HL-60/S4 (cell line): ENCODE results near the gene OPA3.

ENCODE experiments used
- in situ Hi-C: fragments of 300-500 bp; cut with MboI; formaldehyde crosslinking; loops from 2 replicates; pipeline ENCODE4 v1.14.3; 2022; ENCODE audit warnings: low sequenced_read_pairs

Gene OPA3

GRCh38 chr19:45568732-45569131, 15.9 kb downstream of the OPA3 start:
- in situ Hi-C loops: no loop called here

GRCh38 chr19:45567609-45568008, 17.0 kb downstream of the OPA3 start:
- in situ Hi-C loops: no loop called here

GRCh38 chr19:45564131-45564780, 20.3 kb downstream of the OPA3 start:
- in situ Hi-C loops: loop anchor here (5.0 kb wide), 1 partner anchor 72 kb away; no protein-coding TSS in a partner anchor

- in situ Hi-C loops: loop anchor here (5.0 kb wide), 1 partner anchor 68 kb away; no protein-coding TSS in a partner anchor
These were observed 23.9 kb downstream of the OPA3 start for GRCh38 chr19:45560686-45561085.

GRCh38 chr19:45560038-45560437, 24.6 kb downstream of the OPA3 start:
- in situ Hi-C loops: loop anchor here (5.0 kb wide), 1 partner anchor 68 kb away; no protein-coding TSS in a partner anchor

- in situ Hi-C loops: no loop called here
These were observed 26.2 kb downstream of the OPA3 start for GRCh38 chr19:45558399-45558878.

- in situ Hi-C loops: no loop called here
These were observed 27.8 kb downstream of the OPA3 start for GRCh38 chr19:45556835-45557234.

- in situ Hi-C loops: no loop called here
These were observed 30.1 kb downstream of the OPA3 start for GRCh38 chr19:45554481-45554880.

- in situ Hi-C loops: no loop called here
These were observed 31.1 kb downstream of the OPA3 start for GRCh38 chr19:45553464-45553863.

- in situ Hi-C loops: no loop called here
These were observed 36.5 kb downstream of the OPA3 start for GRCh38 chr19:45547965-45548609.

GRCh38 chr19:45547211-45547770, 37.3 kb downstream of the OPA3 start:
- in situ Hi-C loops: no loop called here

- in situ Hi-C loops: no loop called here
These were observed 42.4 kb downstream of the OPA3 start for GRCh38 chr19:45542234-45542668.

GRCh38 chr19:45539459-45539858, 45.1 kb downstream of the OPA3 start:
- in situ Hi-C loops: no loop called here

- in situ Hi-C loops: no loop called here
These were observed 53.3 kb downstream of the OPA3 start for GRCh38 chr19:45531349-45531748.

- in situ Hi-C loops: no loop called here
These were observed 55.2 kb downstream of the OPA3 start for GRCh38 chr19:45529420-45529785.

GRCh38 chr19:45528744-45529419, 55.7 kb downstream of the OPA3 start:
- in situ Hi-C loops: no loop called here

- in situ Hi-C loops: no loop called here
These were observed 56.4 kb downstream of the OPA3 start for GRCh38 chr19:45528149-45528743.

GRCh38 chr19:45527731-45528130, 56.9 kb downstream of the OPA3 start:
- in situ Hi-C loops: no loop called here

GRCh38 chr19:45526971-45527370, 57.6 kb downstream of the OPA3 start:
- in situ Hi-C loops: no loop called here

GRCh38 chr19:45526143-45526542, 58.5 kb downstream of the OPA3 start:
- in situ Hi-C loops: no loop called here

- in situ Hi-C loops: no loop called here
These were observed 60.0 kb downstream of the OPA3 start for GRCh38 chr19:45524575-45525129.
